Measurements from ENCODE around the gene EWSR1. TPM values are rescaled to one million over a fixed set of nuclear protein-coding genes. Genes with fewer than 3 reads are reported as not detected.

EWSR1 gene
- total RNA-seq, 1 donor from 2014 or later: 220 TPM

Other genes starting within 250 kb of the EWSR1 start
- not detected in 2 replicates for gene C22orf31, start 206.4 kb upstream of the EWSR1 start, total RNA-seq
- 0.53 and 0.60 TPM in 2 replicates for gene KREMEN1, start 195.2 kb upstream of the EWSR1 start, total RNA-seq
- gene EMID1, start 62.4 kb upstream of the EWSR1 start, total RNA-seq: not detected in 2 replicates
- gene RHBDD3, start 287 bp upstream of the EWSR1 start, total RNA-seq: 18.9 and 21.6 TPM in 2 replicates
- gene GAS2L1, start 38.4 kb downstream of the EWSR1 start, total RNA-seq: 16.5 and 22.4 TPM in 2 replicates
- 0.25 and 0.73 TPM in 2 replicates for gene RASL10A, start 47.4 kb downstream of the EWSR1 start, total RNA-seq
- gene AP1B1, start 120.3 kb downstream of the EWSR1 start, total RNA-seq: 130 and 132 TPM in 2 replicates
- not detected in 2 replicates for gene RFPL1, start 170.3 kb downstream of the EWSR1 start, total RNA-seq
- 1.1 and 3.8 TPM in 2 replicates for gene NEFH, start 211.9 kb downstream of the EWSR1 start, total RNA-seq